SU-DHL-6 (cell line): ENCODE measurements around the gene AMMECR1.

Experiments used
- H2AFZ ChIP-seq: fragments of 200-600 bp; sonication (generic); 2 replicates; pipeline ENCODE4 v1.6.1; 2014; ENCODE audit warnings: low read depth, mild to moderate bottlenecking, moderate library complexity, mixed read lengths, antibody characterized with exemption, low read length; ENCODE audit not compliant: severe bottlenecking
- H3F3A ChIP-seq: fragments of 200-600 bp; shearing (Covaris generic); 2 replicates; pipeline ENCODE4 v1.6.0; 2016; ENCODE audit warnings: antibody characterized with exemption, mild to moderate bottlenecking; ENCODE audit not compliant: insufficient read depth
- H3K27ac ChIP-seq: fragments of 200-600 bp; sonication (generic); 2 replicates; pipeline ENCODE4 v1.5.1; 2016; ENCODE audit warnings: low read depth, mild to moderate bottlenecking, low read length, moderate library complexity, mixed read lengths
- H3K27me3 ChIP-seq: fragments of 200-600 bp; sonication (generic), shearing (Covaris generic); 2 replicates; pipeline ENCODE4 v1.6.0; 2014; ENCODE audit warnings: mild to moderate bottlenecking, low read length
- H3K36me3 ChIP-seq: fragments of 200-600 bp; sonication (generic); 2 replicates; pipeline ENCODE4 v1.6.1; 2014; ENCODE audit warnings: mild to moderate bottlenecking, low read length, mixed read lengths
- H3K4me2 ChIP-seq: fragments of 300-600, 200-600 bp; shearing (Covaris generic), sonication (generic); 2 replicates; pipeline ENCODE4 v1.6.0; 2014; ENCODE audit warnings: low read length, low read depth, mild to moderate bottlenecking; ENCODE audit not compliant: poor library complexity, severe bottlenecking
- H3K4me3 ChIP-seq: fragments of 200-600 bp; sonication (generic); 2 replicates; pipeline ENCODE4 v1.5.1; 2014; ENCODE audit warnings: antibody characterized with exemption, low read length, mild to moderate bottlenecking, mixed read lengths; ENCODE audit not compliant: insufficient read depth, poor library complexity, severe bottlenecking
- H3K79me2 ChIP-seq: fragments of 200-600 bp; sonication (generic); 2 replicates; pipeline ENCODE4 v1.6.1; 2014; ENCODE audit warnings: mild to moderate bottlenecking, low read length, moderate library complexity; ENCODE audit not compliant: insufficient read depth
- H3K9ac ChIP-seq: fragments of 200-600 bp; sonication (generic); 2 replicates; pipeline ENCODE4 v1.7.0; 2014; ENCODE audit warnings: mild to moderate bottlenecking, low read length
- H3K9me2 ChIP-seq: fragments of 200-600 bp; sonication (generic); replicated peaks from 2 replicates; pipeline ENCODE4 v1.6.1; 2014; ENCODE audit warnings: low read length; ENCODE audit not compliant: insufficient read depth
- H3K9me3 ChIP-seq: fragments of 200-600 bp; sonication (generic); 2 replicates; pipeline ENCODE4 v1.6.1; 2014; ENCODE audit warnings: low read length, mixed read lengths; ENCODE audit not compliant: insufficient read depth
- H4K20me1 ChIP-seq: fragments of 200-600 bp; sonication (generic); 2 replicates; pipeline ENCODE4 v1.6.1; 2014; ENCODE audit warnings: low read depth, mild to moderate bottlenecking, antibody characterized with exemption, low read length, moderate library complexity, mixed read lengths
- EZH2phosphoT487 ChIP-seq: fragments of 200-600 bp; sonication (generic), shearing (Covaris generic); conservative IDR thresholded peaks from 2 replicates; pipeline ENCODE4 v1.6.1; 2018; ENCODE audit warnings: mild to moderate bottlenecking, antibody characterized with exemption, low read length, moderate library complexity, mixed read lengths
- TF ChIP-seq, protein P1 (sequence below): fragments of 200-600 bp; sonication (generic); IDR thresholded peaks from one replicate; pipeline ENCODE4 v1.5.1; 2017; ENCODE audit warnings: antibody characterized with exemption, mild to moderate bottlenecking, low read length, moderate library complexity; ENCODE audit not compliant: insufficient read depth, poor library complexity, severe bottlenecking

The AMMECR1 gene

DNA sequence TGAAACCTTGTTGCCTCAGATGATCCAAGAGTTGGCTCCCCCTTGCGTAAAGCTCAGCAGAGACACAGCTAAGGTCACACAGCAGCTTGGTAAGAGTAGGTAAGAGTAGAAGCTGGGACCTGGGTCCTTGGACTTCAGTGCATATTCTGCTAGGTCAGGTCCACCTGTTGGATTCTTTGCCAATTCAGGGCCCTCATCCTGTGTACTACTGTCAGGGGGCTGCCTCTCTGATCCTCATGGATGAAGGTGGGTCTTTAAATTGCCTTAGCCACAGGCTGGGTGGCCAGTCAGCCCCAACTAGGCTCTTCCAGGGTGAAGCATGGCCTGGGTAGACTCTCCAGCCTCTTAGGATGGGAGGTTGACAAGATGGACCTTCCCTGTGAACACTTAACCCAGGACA lies 155.8 kb downstream of the AMMECR1 start:
- no peak overlapping the region for H2AFZ ChIP-seq
- H3K9me3 ChIP-seq: no peaks in the 10 kb centered on the region
- H3K27me3 ChIP-seq: no peaks in the 10 kb centered on the region
- H3K36me3 ChIP-seq: no peaks in the 10 kb centered on the region
- no peak overlapping the region for H3K4me2 ChIP-seq
- TF ChIP-seq, protein P1, sequence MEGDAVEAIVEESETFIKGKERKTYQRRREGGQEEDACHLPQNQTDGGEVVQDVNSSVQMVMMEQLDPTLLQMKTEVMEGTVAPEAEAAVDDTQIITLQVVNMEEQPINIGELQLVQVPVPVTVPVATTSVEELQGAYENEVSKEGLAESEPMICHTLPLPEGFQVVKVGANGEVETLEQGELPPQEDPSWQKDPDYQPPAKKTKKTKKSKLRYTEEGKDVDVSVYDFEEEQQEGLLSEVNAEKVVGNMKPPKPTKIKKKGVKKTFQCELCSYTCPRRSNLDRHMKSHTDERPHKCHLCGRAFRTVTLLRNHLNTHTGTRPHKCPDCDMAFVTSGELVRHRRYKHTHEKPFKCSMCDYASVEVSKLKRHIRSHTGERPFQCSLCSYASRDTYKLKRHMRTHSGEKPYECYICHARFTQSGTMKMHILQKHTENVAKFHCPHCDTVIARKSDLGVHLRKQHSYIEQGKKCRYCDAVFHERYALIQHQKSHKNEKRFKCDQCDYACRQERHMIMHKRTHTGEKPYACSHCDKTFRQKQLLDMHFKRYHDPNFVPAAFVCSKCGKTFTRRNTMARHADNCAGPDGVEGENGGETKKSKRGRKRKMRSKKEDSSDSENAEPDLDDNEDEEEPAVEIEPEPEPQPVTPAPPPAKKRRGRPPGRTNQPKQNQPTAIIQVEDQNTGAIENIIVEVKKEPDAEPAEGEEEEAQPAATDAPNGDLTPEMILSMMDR: no peak
- TF ChIP-seq EZH2phosphoT487: no peak
- no peaks in the 10 kb centered on the region for H4K20me1 ChIP-seq
- no peaks in the 10 kb centered on the region for H3K79me2 ChIP-seq
- no peak overlapping the region for H3K27ac ChIP-seq
- no peaks in the 10 kb centered on the region for H3K9me2 ChIP-seq
- no peak overlapping the region for H3K9ac ChIP-seq
- no peaks in the 10 kb centered on the region for H3F3A ChIP-seq
- no peak overlapping the region for H3K4me3 ChIP-seq

DNA sequence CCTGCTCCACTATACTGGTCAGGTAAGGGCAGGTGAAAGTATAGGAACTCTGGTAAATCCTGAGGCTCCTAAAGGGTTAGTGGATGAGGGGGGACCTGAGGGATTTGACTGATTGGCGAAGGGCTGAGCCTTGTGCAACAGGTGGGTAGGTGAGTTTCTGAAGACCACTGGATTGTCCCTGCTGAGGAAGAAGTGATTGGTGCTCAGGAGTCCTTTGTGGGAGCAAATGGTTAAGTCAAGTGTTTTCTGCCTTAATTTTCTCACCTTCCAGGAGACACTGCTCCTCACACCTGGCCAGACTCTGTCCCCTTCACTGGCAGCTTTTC lies 156.6 kb downstream of the AMMECR1 start:
- H3K9me3 ChIP-seq: no peaks in the 10 kb centered on the region
- H4K20me1 ChIP-seq: no peaks in the 10 kb centered on the region
- no peaks in the 10 kb centered on the region for H3K36me3 ChIP-seq
- H3K4me3 ChIP-seq: no peak overlapping the region
- no peaks in the 10 kb centered on the region for H3K9me2 ChIP-seq
- no peaks in the 10 kb centered on the region for H3K79me2 ChIP-seq
- H3K9ac ChIP-seq: no peak overlapping the region
- no peak overlapping the region for H3K27ac ChIP-seq
- H3K27me3 ChIP-seq: no peaks in the 10 kb centered on the region
- no peak overlapping the region for H2AFZ ChIP-seq
- no peaks in the 10 kb centered on the region for H3F3A ChIP-seq
- no peak for TF ChIP-seq EZH2phosphoT487
- TF ChIP-seq, protein P1: no peak
- H3K4me2 ChIP-seq: no peak overlapping the region

DNA sequence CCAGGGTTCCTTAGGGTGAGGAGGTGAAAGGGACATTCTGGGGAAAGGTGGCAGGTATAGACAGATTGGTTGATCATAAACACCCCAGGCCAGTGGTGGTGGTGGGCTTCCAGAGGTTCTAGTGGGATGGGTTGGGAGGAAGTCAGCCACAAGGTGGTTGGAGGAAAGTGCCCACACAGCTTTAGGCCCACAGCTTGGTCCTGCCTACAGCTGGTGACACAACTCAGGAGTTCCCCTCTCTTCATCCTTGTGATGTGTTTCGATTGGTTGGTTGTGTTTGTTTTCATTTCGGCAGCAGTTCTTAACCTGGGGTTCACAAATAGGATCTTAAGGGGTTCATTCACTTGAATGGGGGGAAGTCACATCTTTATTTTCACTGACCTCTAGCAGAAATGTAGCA lies 158.0 kb downstream of the AMMECR1 start:
- no peak overlapping the region for H3K27ac ChIP-seq
- H3K9me3 ChIP-seq: no peaks in the 10 kb centered on the region
- TF ChIP-seq, protein P1: no peak
- no peak for TF ChIP-seq EZH2phosphoT487
- H3F3A ChIP-seq: no peaks in the 10 kb centered on the region
- no peak overlapping the region for H2AFZ ChIP-seq
- no peak overlapping the region for H3K9ac ChIP-seq
- no peak overlapping the region for H3K4me3 ChIP-seq
- no peaks in the 10 kb centered on the region for H3K79me2 ChIP-seq
- no peaks in the 10 kb centered on the region for H3K36me3 ChIP-seq
- no peak overlapping the region for H3K4me2 ChIP-seq
- no peaks in the 10 kb centered on the region for H3K9me2 ChIP-seq
- H3K27me3 ChIP-seq: no peaks in the 10 kb centered on the region
- no peaks in the 10 kb centered on the region for H4K20me1 ChIP-seq

DNA sequence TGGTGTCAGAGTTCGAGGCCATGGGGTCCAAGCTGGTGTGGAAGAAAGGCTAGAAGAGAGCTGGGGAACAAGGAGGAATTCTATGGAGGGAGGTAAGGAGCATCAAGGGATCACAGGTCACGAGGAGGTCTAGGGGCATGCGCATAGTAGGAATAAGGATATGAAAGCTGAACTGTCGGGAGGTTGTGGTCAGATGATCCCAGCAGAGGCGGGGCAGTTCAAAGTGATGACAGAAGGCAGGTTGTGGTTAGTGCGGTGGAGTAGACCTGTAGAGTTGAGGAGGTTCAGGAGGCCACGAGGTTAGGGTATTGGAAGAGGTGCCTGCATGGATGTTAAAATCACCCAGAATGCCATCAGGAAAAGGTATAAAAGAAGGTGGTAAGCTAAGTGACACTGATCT lies 158.7 kb downstream of the AMMECR1 start:
- no peaks in the 10 kb centered on the region for H3F3A ChIP-seq
- H3K9ac ChIP-seq: no peak overlapping the region
- no peaks in the 10 kb centered on the region for H3K9me3 ChIP-seq
- no peak overlapping the region for H2AFZ ChIP-seq
- no peak overlapping the region for H3K27ac ChIP-seq
- no peak overlapping the region for H3K4me3 ChIP-seq
- H3K36me3 ChIP-seq: no peaks in the 10 kb centered on the region
- H3K27me3 ChIP-seq: no peaks in the 10 kb centered on the region
- no peaks in the 10 kb centered on the region for H4K20me1 ChIP-seq
- H3K79me2 ChIP-seq: no peaks in the 10 kb centered on the region
- H3K4me2 ChIP-seq: no peak overlapping the region
- TF ChIP-seq, protein P1: no peak
- TF ChIP-seq EZH2phosphoT487: no peak
- no peaks in the 10 kb centered on the region for H3K9me2 ChIP-seq
